K562 (cell line): ENCODE measurements around the gene TMEM126A. TPM values are rescaled to one million over a fixed set of nuclear protein-coding genes. Genes with fewer than 3 reads are reported as not detected.

Experiments
- CHAMP1 ChIP-seq: fragments of 450-650 bp; IDR thresholded peaks from 2 replicates; pipeline ENCODE4 v1.6.1; 2016; ENCODE audit warnings: mild to moderate bottlenecking
- CREM ChIP-seq: IDR thresholded peaks from 2 replicates; pipeline ENCODE4 v1.6.1; 2014; ENCODE audit warnings: antibody characterized with exemption, low read depth
- CSDE1 ChIP-seq, 2 experiments: fragments of 450-650 bp; IDR thresholded peaks; 2 replicates each; pipeline ENCODE4 v1.6.1; 2016; ENCODE audit warnings: mild to moderate bottlenecking in 1 of 2
- FOXK2 ChIP-seq, 2 experiments: fragments of 450-650 bp; IDR thresholded peaks in 1 of 2; conservative IDR thresholded peaks in 1 of 2; 2 replicates each; pipeline ENCODE4 v1.6.1; 2016; ENCODE audit warnings: low read depth in 2 of 2, mild to moderate bottlenecking in 1 of 2
- HDAC1 ChIP-seq, 2 experiments: fragments of 450-650 bp; IDR thresholded peaks; 2 replicates each; pipeline ENCODE4 v1.6.1; 2016 to 2017; ENCODE audit warnings: inconsistent platforms in 1 of 2, mild to moderate bottlenecking in 1 of 2, moderate library complexity in 1 of 2
- HMGN3 ChIP-seq: IDR thresholded peaks from 2 replicates; pipeline ENCODE4 v1.6.1; 2011; ENCODE audit warnings: borderline replicate concordance, low read depth, mild to moderate bottlenecking, mixed read lengths, low read length; ENCODE audit not compliant: insufficient read length; ENCODE audit errors: extremely low read depth
- PREB ChIP-seq: sonication (generic); formaldehyde crosslinking; IDR thresholded peaks from 2 replicates; pipeline ENCODE4 v1.8.1; 2023; ENCODE audit warnings: mild to moderate bottlenecking, missing genetic modification reagents
- PURB ChIP-seq: sonication (generic); formaldehyde crosslinking; IDR thresholded peaks from 2 replicates; pipeline ENCODE4 v1.9.0; 2021; ENCODE audit warnings: low read depth, mild to moderate bottlenecking, missing genetic modification reagents
- RFX1 ChIP-seq: fragments of 450-650 bp; IDR thresholded peaks from 2 replicates; pipeline ENCODE4 v1.6.1; 2016; ENCODE audit warnings: mild to moderate bottlenecking, moderate library complexity
- TCF7L2 ChIP-seq: fragments of 150-350 bp; IDR thresholded peaks from 2 replicates; pipeline ENCODE4 v1.6.1; 2016; ENCODE audit warnings: low read depth, mild to moderate bottlenecking, low read length, moderate library complexity
- TFAM ChIP-seq: fragments of 250-450 bp; sonication (Bioruptor Pico); conservative IDR thresholded peaks from 2 replicates; pipeline ENCODE4 v1.5.0; 2021; ENCODE audit warnings: mild to moderate bottlenecking, moderate library complexity
- ZBTB11 ChIP-seq, 3 experiments: fragments of 200-800 bp in 1 of 3; fragments of 250-450 bp in 1 of 3; fragments of 450-650 bp in 1 of 3; sonication (Bioruptor Pico) in 1 of 3; sonication (Bioruptor generic) in 1 of 3; formaldehyde crosslinking in 1 of 3; IDR thresholded peaks; 2 replicates each; pipeline versions ENCODE4 v1.6.1 to v1.8.0; 2016 to 2022; ENCODE audit warnings: mild to moderate bottlenecking in 2 of 3, missing genetic modification characterization in 2 of 3, missing compliant biosample characterization in 1 of 3, moderate library complexity in 1 of 3
- ZBTB34 ChIP-seq: fragments of 250-450 bp; sonication (Bioruptor Pico); IDR thresholded peaks from 2 replicates; pipeline ENCODE4 v1.8.0; 2021; ENCODE audit warnings: mild to moderate bottlenecking, moderate library complexity
- ZNF282 ChIP-seq: sonication (generic); formaldehyde crosslinking; IDR thresholded peaks from 2 replicates; pipeline ENCODE4 v1.8.1; 2023; ENCODE audit warnings: missing genetic modification reagents
- ZNF347 ChIP-seq: fragments of 450-650 bp; formaldehyde crosslinking; IDR thresholded peaks from 2 replicates; pipeline ENCODE4 v1.4.0; 2020; ENCODE audit warnings: low read depth, mild to moderate bottlenecking, moderate library complexity
- ZNF507 ChIP-seq: conservative IDR thresholded peaks from 2 replicates; pipeline ENCODE4 v1.6.1; 2017; ENCODE audit warnings: missing genetic modification characterization, missing compliant biosample characterization
- ZNF589 ChIP-seq: fragments of 200-800 bp; sonication (Bioruptor generic); IDR thresholded peaks from 2 replicates; pipeline ENCODE4 v1.6.1; 2016; ENCODE audit warnings: low read depth, missing genetic modification characterization, missing compliant biosample characterization
- ZNF76 ChIP-seq: fragments of 250-450 bp; sonication (Bioruptor Pico); IDR thresholded peaks from 2 replicates; pipeline ENCODE4 v1.4.0; 2020; ENCODE audit warnings: mild to moderate bottlenecking, moderate library complexity, borderline replicate concordance
- polyA plus RNA-seq, 8 experiments: library from polyadenylated mRNA; depleted of rRNA in 4 of 8; stranded (reverse) in 5 of 8; unstranded in 3 of 8; fragments of >200 nt; fragmentation: Nextera tagmentation in 2 of 8; fragmentation: Illumina TruSeq in 1 of 8; extraction: Ambion mirVana in 2 of 8; extraction: Trizol in 1 of 8; gene quantifications; 2 replicates each; pipeline versions ENCODE4 v1.2.1 to v1.2.3, GENCODE V29; 2011 to 2014; ENCODE audit warnings: inconsistent platforms in 1 of 8, missing spikeins in 1 of 8
- total RNA-seq, 7 experiments: library from RNA; depleted of rRNA in 6 of 7; stranded (reverse); fragments of >200 nt in 6 of 7; fragmentation: Illumina TruSeq in 2 of 7; extraction: Trizol in 2 of 7; gene quantifications; 2 replicates each; pipeline versions ENCODE4 v1.2.1 to v1.2.3, GENCODE V29; 2011 to 2021; ENCODE audit warnings: low replicate concordance in 1 of 7

Gene TMEM126A
- total and polyA plus RNA-seq, 9 of the 15 experiments (the other 6 are each of a cell fraction or from before 2014, with no cell fraction given) = 19.3 to 154 (median 56.3) TPM

GRCh38 chr11:85664615-85665481, 17.1 kb downstream of the TMEM126A start, which contains the start of gene CREBZF (continued):
- TF ChIP-seq CHAMP1 (no peak), ZNF347 (no peak), ZBTB34 (CRISPR knock-in tag) (no peak), FOXK2 (conservative IDR thresholded peaks at IDR 0.05 in 1 of 2, IDR thresholded peaks at IDR 0.05 in 1 of 2; ENCODE audit: low read depth in 2 of 2) (peak; percentile 47 to 48; a peak in 2 of 4 replicates), CSDE1 (IDR thresholded peaks at IDR 0.05) (no peak), HDAC1 (IDR thresholded peaks at IDR 0.05) (0 out of 4 replicates have a peak, but pooled peaks of 1 of the 2 experiments have one; percentile 35), ZNF282 (CRISPR knock-in tag) (no peak), ZNF76 (CRISPR knock-in tag) (peak; percentile 35; the same call in 1 of the 2 replicates), RFX1 (peak; percentile 44; the same call in 1 of the 2 replicates), PURB (no peak), TFAM (CRISPR knock-in tag) (no peak), ZBTB11 (CRISPR knock-in tag; IDR thresholded peaks at IDR 0.05) (0 out of 6 replicates have a peak, but pooled peaks of 1 of the 3 experiments have one; percentile 31), ZNF507 (no peak), HMGN3 (peak; percentile 93), PREB (CRISPR knock-in tag) (no peak), TCF7L2 (no peak), ZNF589 (CRISPR knock-in tag) (no peak), CREM (peak; percentile 82)
